A673 (cell line): Measurements from ENCODE around the gene COPA. TPM values are rescaled to one million over a fixed set of nuclear protein-coding genes. Genes with fewer than 3 reads are reported as not detected.
A peak's percentile ranks its signal among the peaks of the same experiment; 100 is the strongest.

Experiments used
- BruUV-seq: library from RNA; stranded (reverse); fragments of 400-500 nt; replicated peaks from 2 replicates; lab custom pipeline; 2021; lab: Mats Ljungman, UMichigan
- CTCF ChIA-PET: fragments of 300-600 bp; sonication (Branson Sonifier 250); formaldehyde crosslinking; loops from one replicate; lab custom pipeline; 2022; ENCODE audit warnings: antibody characterized with exemption; lab: Charles Lee
- POLR2A ChIA-PET: fragments of 300-600 bp; sonication (Branson Sonifier 250); formaldehyde crosslinking; loops from one replicate; lab custom pipeline; 2022; ENCODE audit warnings: antibody characterized with exemption; ENCODE audit not compliant: low non-redundant PET; lab: Charles Lee
- DNase-seq: peaks from one replicate; pipeline ENCODE4 v3.0.0-alpha.2; 2015; ENCODE audit warnings: low spot score
- H3K27ac ChIP-seq: fragments of 200-600 bp; sonication (generic); 2 replicates; pipeline ENCODE4 v1.5.1; 2016; ENCODE audit warnings: mixed run types, low read depth, mild to moderate bottlenecking, mixed read lengths, antibody characterized with exemption, low read length; ENCODE audit not compliant: poor library complexity, severe bottlenecking
- H3K27me3 ChIP-seq: fragments of 200-600 bp; sonication (generic); replicated peaks from 2 replicates; pipeline ENCODE4 v1.6.1; 2017; ENCODE audit warnings: mixed run types, low read depth, mild to moderate bottlenecking, mixed read lengths, antibody characterized with exemption, low read length; ENCODE audit not compliant: insufficient read depth, poor library complexity
- H3K36me3 ChIP-seq: fragments of 200-600 bp; sonication (generic); 2 replicates; pipeline ENCODE4 v1.6.1; 2016; ENCODE audit warnings: mixed run types, mild to moderate bottlenecking, mixed read lengths, antibody characterized with exemption, low read length; ENCODE audit not compliant: insufficient read depth, poor library complexity, severe bottlenecking
- H3K4me1 ChIP-seq: fragments of 200-600 bp; sonication (generic); 2 replicates; pipeline ENCODE4 v1.6.1; 2017; ENCODE audit warnings: mixed run types, mild to moderate bottlenecking, mixed read lengths, antibody characterized with exemption, low read length; ENCODE audit not compliant: insufficient read depth, poor library complexity, severe bottlenecking
- H3K4me3 ChIP-seq: fragments of 200-600 bp; sonication (generic); 2 replicates; pipeline ENCODE4 v1.5.1; 2016; ENCODE audit warnings: low read depth, mixed run types, mild to moderate bottlenecking, mixed read lengths, low read length; ENCODE audit not compliant: poor library complexity, severe bottlenecking
- H3K9me3 ChIP-seq: fragments of 200-600 bp; sonication (generic); 2 replicates; pipeline ENCODE4 v1.6.1; 2016; ENCODE audit warnings: mixed run types, low read depth, mild to moderate bottlenecking, mixed read lengths, antibody characterized with exemption, low read length; ENCODE audit not compliant: poor library complexity, severe bottlenecking
- CTCF ChIP-seq: fragments of 300-800, 200-600 bp; sonication (generic); conservative IDR thresholded peaks from 2 replicates; pipeline ENCODE4 v1.5.1; 2017; ENCODE audit warnings: low read depth, mild to moderate bottlenecking, antibody characterized with exemption, low read length, moderate library complexity, mixed read lengths
- EZH2 ChIP-seq: fragments of 200-600 bp; sonication (generic); IDR thresholded peaks from 2 replicates; pipeline ENCODE4 v1.6.1; 2017; ENCODE audit warnings: borderline replicate concordance, low read depth, mild to moderate bottlenecking, mixed read lengths, antibody characterized with exemption, low read length; ENCODE audit not compliant: poor library complexity, severe bottlenecking
- intact Hi-C: fragments of 100-400 bp; cut with micrococcal nuclease; formaldehyde crosslinking; loops from one replicate; pipeline ENCODE4 v1.10.0; 2022; ENCODE audit not compliant: unreplicated experiment
- total RNA-seq: library from RNA; stranded (reverse); gene quantifications from 2 replicates; pipeline ENCODE4 v1.2.3, GENCODE V29; 2021

The COPA gene
- total RNA-seq, 1 experiment from 2014 or later, result 134 TPM

GRCh38 chr1:160346463-160346862 is 3.4 kb upstream of the COPA start:
- POLR2A ChIA-PET, result no interaction called here

GRCh38 chr1:160344936-160345335 is 1.9 kb upstream of the COPA start:
- TF ChIP-seq CTCF (no peak), EZH2 (no peak)
- CTCF ChIA-PET, result no interaction called here
- peaks cover 30% of the 10 kb centered on the region for H3K36me3 ChIP-seq
- no TSS peak for BruUV-seq
- no peak overlapping the region for H3K27ac ChIP-seq
- peaks cover 7% of the 10 kb centered on the region for H3K4me1 ChIP-seq
- no peaks in the 10 kb centered on the region for H3K9me3 ChIP-seq
- intact Hi-C loops, result no loop called here
- no peak for DNase-seq
- POLR2A ChIA-PET, result no interaction called here
- no peaks in the 10 kb centered on the region for H3K27me3 ChIP-seq
- H3K4me3 ChIP-seq, result no peak overlapping the region

More at GRCh38 chr1:160346463-160346862, 3.4 kb upstream of the COPA start:
- Histone ChIP-seq H3K4me3 (no peak overlapping the region), H3K27me3 (no peaks in the 10 kb centered on the region), H3K36me3 (peaks cover 36% of the 10 kb centered on the region), H3K27ac (no peak overlapping the region), H3K4me1 (peaks cover 7% of the 10 kb centered on the region), H3K9me3 (no peaks in the 10 kb centered on the region)
- CTCF ChIA-PET, result no interaction called here
- no TSS peak for BruUV-seq
- DNase-seq, result no peak
- TF ChIP-seq EZH2 (no peak), CTCF (no peak)
- intact Hi-C loops, result no loop called here

GRCh38 chr1:160344241-160344640 is 1.2 kb upstream of the COPA start:
- Histone ChIP-seq H3K27ac (peak overlapping the region; percentile 92), H3K4me1 (peaks cover 7% of the 10 kb centered on the region), H3K27me3 (no peaks in the 10 kb centered on the region), H3K36me3 (peaks cover 30% of the 10 kb centered on the region), H3K9me3 (no peaks in the 10 kb centered on the region), H3K4me3 (peak overlapping the region; percentile 80)
- POLR2A ChIA-PET, result no interaction called here
- no peak for TF ChIP-seq CTCF
- TF ChIP-seq EZH2, result no peak
- no TSS peak for BruUV-seq
- intact Hi-C loops, result no loop called here
- CTCF ChIA-PET, result no interaction called here
- no peak for DNase-seq
